SIG-M5 treated with dmso at 0.1 percent for 504 hours (cell line): ENCODE data around the gene TWNK.
"Not testable (repeated sequence)": the region's sequence is repeated elsewhere in the genome, so short reads cannot be mapped to it uniquely, and the experiment has no call there.

Source experiments
- DNase-seq: peaks from one replicate; lab custom pipeline; 2025; ENCODE audit not compliant: unreplicated experiment; lab: John Stamatoyannopoulos, UW

The TWNK gene

DNA sequence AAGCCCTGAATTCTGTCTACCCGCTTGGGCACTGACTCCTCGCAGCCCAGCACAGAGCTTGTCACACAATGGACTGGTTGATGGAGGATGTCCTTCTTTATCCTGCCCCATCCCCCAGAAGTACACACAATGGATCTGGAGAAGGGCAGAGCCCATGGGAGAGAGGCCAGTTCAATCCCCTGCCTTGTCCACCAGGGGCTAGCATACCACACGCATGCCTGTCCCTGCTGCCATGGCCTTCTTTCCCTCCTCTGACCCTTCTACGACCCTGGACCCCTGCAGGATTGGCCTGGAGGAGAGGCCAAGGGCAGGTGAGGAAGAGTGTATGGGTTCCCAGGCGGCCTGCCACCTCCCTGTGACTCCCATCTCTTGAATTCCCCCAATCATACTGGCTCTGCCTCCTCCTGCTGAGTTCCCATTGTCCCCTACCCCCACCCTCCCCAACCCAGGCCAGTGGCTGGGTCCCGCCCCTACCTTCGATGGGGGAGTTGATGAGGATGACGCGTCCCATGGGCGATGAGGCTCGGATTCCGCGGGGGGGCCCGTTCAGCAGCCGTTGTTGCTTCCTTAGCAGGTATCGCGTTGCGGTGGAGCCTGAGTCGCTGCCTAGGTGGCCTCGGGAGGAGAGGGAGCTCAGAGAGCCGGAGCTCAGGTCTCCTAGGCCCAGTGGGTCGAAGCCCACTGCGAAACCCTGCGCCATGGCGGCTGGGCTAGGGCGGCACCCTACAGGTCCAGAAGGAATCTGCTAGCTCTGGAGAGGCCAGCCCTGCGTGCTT lies 42.4 kb downstream of the TWNK start:
- DNase-seq: no peak

GRCh38 chr10:101030496-101031127 lies 43.3 kb downstream of the TWNK start:
- DNase-seq: no peak

DNA sequence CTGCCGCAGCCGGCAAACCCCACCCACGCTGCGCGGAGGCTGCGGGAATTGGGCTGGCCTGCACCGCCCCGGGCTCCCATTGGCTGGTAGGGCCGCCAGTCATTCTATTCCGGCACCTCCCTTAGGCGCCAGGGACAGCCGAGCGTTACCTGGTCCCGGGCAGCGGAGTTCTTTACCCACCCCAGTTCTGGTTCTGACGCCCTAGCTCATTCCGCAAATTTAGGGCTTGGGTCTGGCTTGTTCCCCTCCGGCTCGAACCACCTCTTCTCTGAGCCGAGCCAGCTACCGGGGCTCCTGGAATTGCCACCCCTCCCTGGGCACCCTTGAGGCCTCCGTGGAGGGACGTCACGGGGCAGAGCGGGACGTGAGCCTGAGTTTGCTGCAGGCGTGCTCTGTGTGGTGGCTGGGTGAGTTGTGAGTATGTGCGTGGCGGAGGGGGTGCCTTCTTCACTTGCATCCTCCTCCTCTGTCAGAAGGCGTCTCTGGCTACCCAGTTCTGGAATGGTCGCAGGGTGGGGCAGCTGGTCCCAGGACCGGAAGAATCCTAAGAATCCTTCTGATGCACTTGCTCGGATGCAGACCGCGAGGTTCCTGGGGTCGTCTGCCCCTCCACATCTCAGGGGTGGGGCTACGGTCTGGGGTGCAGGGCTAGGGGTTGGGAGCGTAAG lies 43.9 kb downstream of the TWNK start, which contains the start of the genes PDZD7 and SFXN3:
TSS of gene PDZD7 (minus strand) at position 2 of the 668 bp plus-strand sequence. CDS start 910 bp downstream, outside the sequence.
TSS of gene SFXN3 (plus strand) at position 107 of the 668 bp plus-strand sequence. CDS start 3,461 bp downstream, outside the sequence.
- peak; percentile 69 for DNase-seq

GRCh38 chr10:101031796-101032636 lies 44.7 kb downstream of the TWNK start:
- peak; percentile 41 for DNase-seq

DNA sequence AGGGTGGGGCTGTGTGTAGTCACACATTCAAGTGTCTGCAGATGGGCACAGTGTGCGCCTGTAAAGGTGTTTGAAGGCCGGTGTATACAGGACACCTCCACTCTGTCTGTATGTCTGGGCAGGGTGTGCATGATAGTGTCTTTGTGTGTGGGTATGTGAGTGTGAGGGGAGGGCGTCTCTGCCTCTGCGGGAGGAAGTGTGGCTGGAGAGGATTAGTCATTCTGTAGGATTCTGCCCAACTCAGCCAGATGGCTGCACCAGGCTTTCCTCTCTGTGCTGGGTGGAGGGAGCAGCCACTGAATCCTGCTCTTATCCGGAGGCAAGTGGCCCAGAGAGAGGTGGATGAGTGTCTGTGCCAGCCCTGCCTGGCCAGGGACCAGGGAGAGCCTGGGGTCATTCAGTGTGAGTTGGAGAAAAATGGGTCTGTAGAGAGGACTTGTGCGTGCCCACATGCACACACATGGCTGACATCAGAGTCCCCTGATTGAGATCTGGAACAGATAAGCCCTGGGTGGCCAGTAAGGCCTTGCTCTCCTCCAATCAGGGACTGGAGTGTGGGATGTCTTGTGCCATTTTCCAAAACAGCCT lies 45.4 kb downstream of the TWNK start:
- DNase-seq: peak; percentile 71

- no peak for DNase-seq
Observed at GRCh38 chr10:101033276-101033675, 45.9 kb downstream of the TWNK start.

- DNase-seq: not testable (repeated sequence)
Observed at GRCh38 chr10:101034404-101034803, 47.1 kb downstream of the TWNK start.

DNA sequence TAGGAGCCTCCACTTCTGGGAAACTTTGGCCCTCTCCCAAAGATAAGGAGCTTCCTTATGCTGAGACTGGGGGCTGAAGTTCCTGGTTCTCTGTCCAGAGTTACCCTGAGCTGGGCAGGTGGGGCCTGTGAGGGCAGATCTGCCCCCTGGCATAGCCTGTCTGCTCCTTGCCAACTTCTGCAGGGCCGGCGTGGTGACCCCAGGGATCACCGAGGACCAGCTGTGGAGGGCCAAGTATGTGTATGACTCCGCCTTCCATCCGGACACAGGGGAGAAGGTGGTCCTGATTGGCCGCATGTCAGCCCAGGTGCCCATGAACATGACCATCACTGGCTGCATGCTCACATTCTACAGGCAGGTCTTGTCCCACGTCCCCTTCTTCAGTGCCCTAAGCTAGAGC lies 48.0 kb downstream of the TWNK start:
- no peak for DNase-seq

- DNase-seq: no peak
Observed at GRCh38 chr10:101035916-101036702, 48.8 kb downstream of the TWNK start.

DNA sequence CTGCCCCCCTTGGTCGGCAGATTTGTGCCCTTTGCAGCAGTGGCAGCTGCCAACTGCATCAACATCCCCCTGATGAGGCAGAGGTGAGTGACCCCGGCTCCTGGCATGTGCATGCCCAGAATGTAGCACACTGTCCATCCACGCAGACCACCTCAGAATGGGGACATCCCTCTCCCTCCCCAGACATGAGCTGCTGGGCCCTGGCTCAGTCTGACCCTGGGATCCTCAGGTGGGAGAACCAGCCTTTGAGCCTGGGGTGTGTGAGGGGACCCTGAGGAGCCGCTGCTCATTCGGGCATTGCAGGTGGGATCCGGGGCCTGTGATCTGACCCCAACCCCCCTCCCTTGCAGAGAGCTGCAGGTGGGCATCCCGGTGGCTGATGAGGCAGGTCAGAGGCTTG lies 49.4 kb downstream of the TWNK start:
- DNase-seq: no peak

DNA sequence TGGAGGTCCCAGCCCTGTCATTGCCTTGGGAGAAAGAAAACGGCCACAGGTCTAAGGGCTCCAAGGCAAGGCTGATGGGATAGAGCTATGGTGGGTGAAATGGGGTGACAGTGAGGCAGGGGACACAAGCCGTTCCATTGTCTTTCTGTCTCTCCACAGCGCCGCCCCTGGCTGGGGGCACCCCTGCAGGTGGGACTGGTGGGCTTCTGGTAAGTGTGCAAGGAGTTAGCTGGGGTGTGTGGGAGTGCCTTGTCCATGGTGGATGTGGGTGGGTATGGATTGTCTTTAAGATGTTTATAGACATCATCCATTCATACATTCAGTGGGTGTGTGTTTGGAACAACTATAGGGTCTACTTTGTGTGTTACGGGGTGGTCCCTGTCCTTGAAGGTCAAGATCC lies 51.1 kb downstream of the TWNK start:
- no peak for DNase-seq

- no peak for DNase-seq
Observed at GRCh38 chr10:101040061-101040460, 52.7 kb downstream of the TWNK start.

DNA sequence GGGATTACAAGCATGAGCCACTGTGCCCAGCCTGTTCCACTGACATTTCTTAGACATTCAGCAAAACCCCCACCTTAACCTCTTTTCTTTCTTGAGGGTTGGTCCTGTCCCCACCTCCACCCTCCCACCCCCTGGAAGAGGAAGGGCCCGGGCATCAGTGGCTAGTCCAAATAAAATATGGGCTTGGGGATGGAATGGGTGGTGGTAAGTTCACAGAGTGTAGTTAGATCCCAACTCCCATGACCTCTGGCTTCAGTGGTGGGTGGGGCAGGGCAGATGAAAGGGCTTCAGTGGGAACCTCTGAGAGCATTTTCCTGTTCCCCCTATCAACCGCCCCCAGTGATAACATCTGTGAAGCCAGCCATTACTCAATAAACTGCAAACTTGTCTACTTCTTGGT lies 53.5 kb downstream of the TWNK start:
- DNase-seq: no peak

- peak; percentile 77 for DNase-seq
Observed at GRCh38 chr10:101041252-101041761, 54.0 kb downstream of the TWNK start.

GRCh38 chr10:101042118-101042517 lies 54.8 kb downstream of the TWNK start:
- no peak for DNase-seq

DNA sequence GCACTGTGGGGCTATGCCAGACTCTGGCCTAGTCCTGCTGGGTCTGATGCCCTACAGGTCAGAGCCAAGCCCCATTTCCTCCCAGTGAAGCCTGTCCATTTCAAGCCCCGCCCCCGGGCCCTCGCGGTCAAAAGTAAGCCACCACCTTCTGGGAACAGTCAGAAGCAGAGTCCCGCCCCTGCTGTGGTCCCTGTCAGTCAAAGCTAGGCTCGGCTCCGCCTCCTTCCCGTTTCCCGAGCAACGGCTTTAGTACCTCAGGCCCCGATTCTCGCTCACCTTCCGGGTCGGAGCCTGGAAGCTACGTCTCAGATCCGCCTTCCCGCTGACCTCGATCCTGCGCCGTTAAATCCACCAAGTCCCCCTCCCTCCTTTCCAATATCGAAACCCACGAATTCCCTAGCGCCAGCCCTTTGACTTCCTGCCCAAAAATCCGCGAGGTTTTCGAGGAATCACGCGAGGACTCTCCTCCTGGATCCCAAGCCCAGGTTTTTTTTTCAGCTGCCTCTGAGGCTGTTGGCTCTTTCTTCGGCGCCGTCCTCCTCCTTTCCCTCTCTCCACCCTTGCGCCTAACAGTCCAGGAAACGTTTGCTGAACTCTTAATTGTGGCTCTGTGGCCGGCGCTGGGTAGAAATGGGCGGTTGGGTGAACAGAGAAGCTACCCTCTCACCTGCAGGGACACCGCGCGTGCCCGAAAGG lies 55.5 kb downstream of the TWNK start:
- peak; percentile 92 for DNase-seq

GRCh38 chr10:101043363-101043707 lies 56.0 kb downstream of the TWNK start:
- no peak for DNase-seq
